GM10266 (cell line): ENCODE measurements around the gene HAGH.

ENCODE experiments used
- DNase-seq: peaks from one replicate; pipeline ENCODE4 v3.0.0; 2012; ENCODE audit errors: extremely low spot score
- CTCF ChIP-seq: IDR thresholded peaks from 2 replicates; pipeline ENCODE4 v1.5.1; 2012; ENCODE audit warnings: mild to moderate bottlenecking, low read depth; ENCODE audit not compliant: control insufficient read depth, insufficient read depth; ENCODE audit errors: missing control alignments

HAGH gene

DNA sequence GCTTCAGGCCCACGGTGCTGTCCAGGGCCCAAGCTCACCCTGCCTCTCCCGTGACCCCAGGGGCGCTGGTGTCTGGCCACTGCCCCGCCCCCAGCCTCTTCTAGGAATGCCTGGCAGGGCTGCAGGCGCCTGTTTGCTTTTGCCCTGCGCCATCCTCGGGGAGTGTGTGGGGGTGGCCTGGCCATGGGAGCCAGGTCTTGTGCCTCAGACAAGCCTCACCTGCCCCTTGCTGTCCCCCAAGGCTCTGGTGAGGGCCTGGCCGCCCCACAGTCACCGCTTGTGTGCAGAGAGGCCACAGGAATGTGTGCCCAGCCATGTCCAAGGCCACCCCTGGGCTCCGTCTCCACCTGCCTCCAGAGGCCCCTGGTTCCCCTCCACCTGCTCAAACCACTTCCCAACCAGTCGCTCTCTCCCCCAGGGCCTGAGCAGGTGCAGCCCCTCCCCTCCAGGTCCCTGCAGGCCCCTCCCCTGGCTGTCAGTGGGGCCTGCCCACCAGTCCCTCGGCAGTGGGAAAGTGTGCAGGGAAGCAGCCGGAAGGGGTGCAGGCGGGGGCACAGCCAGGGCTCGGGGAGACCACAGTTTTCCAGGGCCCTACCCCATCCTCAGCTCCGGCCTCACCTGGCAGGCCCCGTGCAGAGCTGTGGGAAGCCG, 32.3 kb downstream of the HAGH start:
- no peak for TF ChIP-seq CTCF
- no peak for DNase-seq

DNA sequence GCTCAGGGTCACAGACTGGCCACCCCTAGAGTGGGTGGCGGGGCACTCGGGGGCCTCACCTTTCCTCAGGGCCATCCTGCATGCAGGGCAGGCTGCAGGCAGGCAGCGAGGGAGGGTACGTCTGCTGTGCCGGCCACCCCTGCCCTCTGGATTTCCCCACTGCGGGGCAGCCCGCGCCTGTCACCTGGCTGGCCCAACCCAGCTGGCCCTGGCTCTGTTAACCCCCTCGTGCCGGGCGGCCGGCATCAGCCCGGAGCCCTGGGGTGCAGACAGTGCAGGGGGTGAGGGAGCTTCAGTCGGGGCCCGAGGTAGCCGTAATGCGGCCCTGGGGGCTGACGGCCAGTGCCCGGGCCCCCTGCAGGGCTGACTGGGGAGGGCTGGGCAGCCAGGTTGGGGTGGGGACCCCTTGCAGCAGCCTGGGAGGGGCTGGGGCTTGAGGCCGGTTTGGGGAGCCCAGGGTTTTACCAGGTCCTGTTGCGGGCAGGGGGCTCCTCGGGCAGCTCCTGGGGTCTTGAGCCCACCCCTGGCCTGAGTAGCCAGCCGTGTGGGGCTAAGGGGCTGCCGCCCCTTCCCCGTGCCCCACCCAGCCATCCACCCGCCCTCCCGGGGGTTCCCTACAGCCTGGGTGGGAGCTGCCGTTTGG, 32.9 kb downstream of the HAGH start, which contains the start of gene IGFALS:
Gene IGFALS, minus strand, starts transcription at position 128 of the 643 bp plus-strand sequence. Its CDS starts 53 bp downstream, at position 75.
- no peak for TF ChIP-seq CTCF
- DNase-seq = no peak

DNA sequence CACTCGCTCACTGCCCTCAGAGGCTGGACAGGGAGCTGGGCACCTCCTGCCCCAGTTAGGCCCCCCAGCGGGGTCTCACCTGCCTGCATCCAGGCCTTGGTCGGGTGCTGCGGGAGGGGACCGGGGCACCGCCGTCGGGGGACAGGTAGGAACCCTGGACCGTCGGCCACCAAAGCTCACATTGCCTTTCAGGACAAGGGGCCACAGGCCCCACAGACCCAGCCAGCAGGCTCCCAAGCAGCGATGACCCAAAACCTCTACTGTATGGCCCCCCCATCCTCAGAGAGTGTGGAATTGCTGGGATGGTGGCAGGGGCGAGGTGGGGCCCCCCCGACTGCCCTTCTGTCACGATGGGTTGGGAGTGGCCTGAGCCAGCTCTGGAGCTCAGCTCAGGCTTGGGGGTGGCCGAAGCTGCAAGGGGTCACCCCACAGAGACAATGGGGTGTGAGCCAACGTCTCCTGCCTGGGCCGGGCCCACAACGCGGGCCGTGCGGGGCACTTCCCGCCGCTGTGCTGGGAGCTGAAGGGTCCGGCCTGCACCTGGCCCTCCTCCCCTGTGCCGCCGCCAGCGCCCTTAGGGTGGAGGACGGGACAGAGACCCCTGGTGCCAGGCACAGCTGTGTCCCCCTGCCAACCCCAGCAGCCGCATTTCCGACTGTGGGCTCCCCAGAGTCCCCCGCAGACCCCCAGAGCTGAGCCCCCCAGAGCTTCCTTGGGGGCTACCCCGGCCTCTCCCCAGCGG, 33.6 kb downstream of the HAGH start:
- no peak for TF ChIP-seq CTCF
- DNase-seq = no peak

GRCh38 chr16:1791943-1792812, 34.4 kb downstream of the HAGH start:
- DNase-seq = no peak
- no peak for TF ChIP-seq CTCF

DNA sequence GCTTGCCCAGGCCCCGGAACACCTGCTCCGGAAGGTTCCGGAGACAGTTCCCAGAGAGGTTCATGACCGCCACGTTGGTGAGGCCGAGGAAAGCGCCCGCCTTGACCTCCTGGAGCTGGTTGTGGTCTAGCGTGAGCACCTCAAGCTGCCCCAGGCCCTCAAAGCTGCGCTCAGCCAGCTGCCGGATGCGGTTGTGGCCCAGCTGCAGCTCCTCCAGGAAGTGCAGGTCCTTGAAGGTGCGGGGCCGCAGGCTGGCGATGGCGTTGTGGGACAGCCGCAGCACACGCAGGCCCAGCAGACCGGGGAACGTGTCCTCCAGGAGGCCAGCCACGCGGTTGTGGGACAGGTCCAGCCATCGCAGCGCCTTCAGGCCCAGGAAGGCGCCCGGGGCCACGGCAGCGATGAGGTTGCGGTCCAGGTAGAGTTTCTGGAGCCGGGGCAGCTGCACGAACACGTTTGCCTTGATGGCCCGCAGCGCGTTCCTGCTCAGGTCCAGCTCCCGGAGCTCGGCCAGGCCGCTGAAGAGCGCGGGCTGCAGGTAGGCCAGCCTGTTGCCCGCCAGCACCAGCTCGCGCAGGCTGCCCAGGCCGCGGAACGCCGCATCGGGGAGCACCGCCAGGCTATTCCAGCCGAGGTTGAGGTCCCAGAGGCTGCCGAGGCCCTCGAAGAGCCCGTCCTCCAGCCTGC, 35.2 kb downstream of the HAGH start:
- DNase-seq = no peak
- TF ChIP-seq CTCF = no peak

GRCh38 chr16:1790611-1791255, 35.9 kb downstream of the HAGH start:
- no peak for DNase-seq
- TF ChIP-seq CTCF = no peak
